ENCODE measurements around the gene DERL3.
A peak's percentile ranks its signal among the peaks of the same experiment; 100 is the strongest.
"Not testable (repeated sequence)": the region's sequence is repeated elsewhere in the genome, so short reads cannot be mapped to it uniquely, and the experiment has no call there.

Gene DERL3

DNA sequence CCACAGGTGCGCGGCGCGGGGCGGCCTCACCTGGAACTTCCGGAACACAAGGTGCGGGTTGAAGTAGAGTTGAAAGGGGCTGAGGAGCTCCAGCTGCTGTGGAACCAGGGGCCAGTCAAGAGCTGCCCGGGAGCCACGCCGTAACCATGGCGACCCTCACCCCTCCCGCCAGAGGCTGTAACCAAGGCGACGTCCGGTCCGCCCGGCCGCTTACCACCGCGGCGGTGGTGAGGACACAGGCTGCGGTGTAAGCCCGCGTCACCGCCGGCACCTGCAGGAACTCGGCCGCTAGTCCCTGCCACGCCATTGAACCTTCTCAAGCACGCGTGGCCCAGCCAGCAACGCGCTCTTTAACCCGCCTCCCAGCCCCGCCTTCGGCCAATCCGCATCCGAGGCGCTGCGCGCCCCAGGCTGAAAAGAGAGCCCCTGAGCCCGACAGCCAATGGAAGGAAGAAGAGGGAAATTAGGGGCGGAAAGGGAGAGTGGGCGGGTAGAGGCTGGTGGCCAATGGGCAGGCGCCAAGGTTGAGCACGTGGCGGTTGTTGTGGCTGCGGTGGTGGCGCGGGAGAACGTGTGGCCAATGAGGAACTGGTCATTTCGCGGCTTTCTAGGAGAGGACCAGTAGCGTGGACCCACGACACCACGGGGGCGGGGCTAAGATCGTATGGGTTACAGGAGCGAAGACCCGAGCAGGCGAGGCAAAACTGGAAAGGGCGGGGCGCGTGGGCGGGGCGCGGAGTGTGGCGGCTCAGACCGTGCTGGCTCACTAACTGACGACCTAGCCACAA lies at the start of gene DERL3:
Gene DERL3, minus strand, starts transcription at position 326 of the 788 bp plus-strand sequence. Its CDS starts 19 bp downstream, at position 307.
- peak; percentile 100 for DNase-seq

GRCh38 chr22:23884140-23884539 lies 45.3 kb upstream of the DERL3 start:
- DNase-seq = no peak

- DNase-seq = no peak
Measured at GRCh38 chr22:23883658-23884057, 44.9 kb upstream of the DERL3 start.

DNA sequence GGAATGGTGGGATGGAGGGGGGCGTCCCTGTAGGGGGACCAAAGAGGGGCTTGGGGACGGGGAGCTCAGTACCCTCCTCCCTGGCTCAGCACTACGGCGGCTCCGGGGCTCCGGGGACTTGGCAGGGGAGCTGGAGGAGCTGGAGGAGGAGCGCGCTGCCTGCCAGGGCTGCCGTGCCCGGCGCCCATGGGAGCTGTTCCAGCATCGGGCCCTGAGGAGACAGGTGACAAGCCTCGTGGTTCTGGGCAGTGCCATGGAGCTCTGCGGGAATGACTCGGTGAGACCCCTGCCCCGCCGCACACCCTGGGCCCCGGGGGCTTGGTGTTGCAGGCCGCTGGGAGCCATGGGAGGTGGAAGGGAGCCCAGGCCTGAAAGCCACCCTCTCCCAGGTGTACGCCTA lies 43.6 kb upstream of the DERL3 start:
- DNase-seq = no peak

- no peak for DNase-seq
Measured at GRCh38 chr22:23878219-23878618, 39.4 kb upstream of the DERL3 start.

- no peak for DNase-seq
Measured at GRCh38 chr22:23877566-23877965, 38.8 kb upstream of the DERL3 start.

- DNase-seq = no peak
Measured at GRCh38 chr22:23875801-23876200, 37.0 kb upstream of the DERL3 start.

DNA sequence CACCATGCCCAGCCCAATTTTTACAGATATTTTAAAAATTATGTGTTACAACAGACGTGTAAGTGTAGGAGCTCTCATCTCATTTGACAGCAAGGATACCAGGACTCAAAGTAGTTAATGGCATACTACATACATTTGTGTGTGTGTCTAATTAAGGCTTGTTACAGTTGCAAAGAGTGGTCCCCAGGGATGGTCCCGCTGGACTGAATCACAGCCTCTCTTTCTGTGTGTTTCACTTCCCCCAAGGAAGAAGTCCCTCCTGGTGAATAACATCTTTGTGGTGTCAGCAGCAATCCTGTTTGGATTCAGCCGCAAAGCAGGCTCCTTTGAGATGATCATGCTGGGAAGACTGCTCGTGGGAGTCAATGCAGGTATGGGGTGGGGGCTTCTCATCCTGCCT lies 36.1 kb upstream of the DERL3 start:
- no peak for DNase-seq

DNA sequence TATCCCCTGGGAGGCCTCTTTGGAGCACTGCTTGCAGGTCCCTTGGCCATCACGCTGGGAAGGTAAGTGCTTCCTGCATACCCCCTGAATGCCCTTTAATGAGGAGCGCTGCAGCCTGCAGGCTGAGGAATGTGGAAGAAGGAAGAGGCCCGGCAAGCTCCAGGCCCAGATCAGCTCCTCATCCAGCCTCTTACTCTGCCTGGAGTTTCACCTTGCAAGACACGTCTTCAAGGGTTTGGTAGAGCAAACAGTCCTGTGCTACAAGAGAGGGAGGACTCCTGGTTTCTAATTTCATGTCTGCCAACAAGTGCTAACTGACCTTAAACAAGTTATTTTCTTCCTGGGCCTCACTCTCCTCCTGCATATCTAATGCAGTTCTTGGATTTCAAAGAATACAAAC lies 29.8 kb upstream of the DERL3 start:
- DNase-seq = no peak

- DNase-seq = not testable (repeated sequence)
Measured at GRCh38 chr22:23864499-23865154, 25.8 kb upstream of the DERL3 start.

- peak; percentile 66 for DNase-seq
Measured at GRCh38 chr22:23862103-23862502, 23.3 kb upstream of the DERL3 start.

- not testable (repeated sequence) for DNase-seq
Measured at GRCh38 chr22:23860187-23860586, 21.4 kb upstream of the DERL3 start.

DNA sequence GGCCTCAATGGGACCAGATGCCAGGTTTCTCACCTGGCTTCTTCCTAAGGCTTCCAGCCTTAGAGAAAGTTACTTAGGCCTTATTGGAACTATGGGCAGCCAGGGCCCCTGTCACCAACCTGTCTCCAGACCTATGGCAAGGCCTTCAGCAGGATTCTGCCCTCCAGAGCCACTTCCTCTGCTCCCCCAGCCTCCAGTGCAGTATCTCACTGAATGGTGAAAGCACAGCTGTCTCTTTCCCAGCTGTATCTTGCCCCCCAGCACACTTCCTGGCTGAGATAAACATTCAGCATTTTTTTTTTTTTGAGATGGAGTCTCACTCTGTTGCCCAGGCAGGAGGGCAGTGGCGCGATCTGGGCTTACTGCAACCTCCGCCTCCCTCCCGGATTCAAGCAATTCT lies 20.4 kb upstream of the DERL3 start:
- no peak for DNase-seq

- no peak for DNase-seq
Measured at GRCh38 chr22:23858484-23858815, 19.6 kb upstream of the DERL3 start.

DNA sequence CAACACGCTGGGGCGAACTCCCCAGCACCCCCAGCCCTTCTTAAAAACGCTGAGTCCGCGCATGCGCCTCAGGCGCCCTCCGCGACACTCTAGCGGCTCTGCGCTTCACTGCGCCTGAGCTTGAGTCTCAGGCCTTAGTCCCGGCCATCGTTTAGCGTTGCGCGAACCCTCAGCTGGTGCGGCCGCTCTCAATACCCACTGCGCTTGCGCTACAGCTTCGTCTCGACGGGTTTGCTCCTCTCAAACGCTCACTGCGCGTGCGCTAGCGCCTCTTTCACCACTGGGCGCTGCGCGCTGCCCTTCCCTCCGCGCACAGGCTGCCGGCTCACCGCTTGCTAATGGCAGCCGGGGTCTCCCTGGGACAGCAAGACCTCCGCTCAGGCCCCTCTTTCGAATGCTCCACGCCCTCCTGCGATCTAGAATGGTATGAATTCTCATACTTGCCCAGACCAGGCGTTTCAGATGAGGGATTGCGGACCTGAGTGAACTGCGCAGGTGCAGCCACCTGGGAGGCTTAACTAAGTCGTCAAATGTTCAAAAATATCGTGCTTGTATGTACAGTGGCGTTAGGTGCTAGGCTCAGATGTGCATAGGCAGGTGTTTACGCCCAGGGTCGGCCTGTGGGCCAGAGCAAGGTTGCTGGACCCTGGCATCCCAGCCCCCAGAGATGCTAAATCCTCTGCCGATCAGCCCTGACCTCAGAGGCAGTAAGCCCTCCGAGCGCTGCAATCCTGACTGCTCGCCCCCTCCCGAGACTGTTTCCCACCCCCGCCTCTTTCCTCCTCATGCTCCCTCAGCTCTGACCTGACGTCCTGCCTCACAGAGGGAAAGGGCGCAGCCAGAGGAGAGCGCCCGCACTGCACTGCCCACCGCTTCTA lies 19.0 kb upstream of the DERL3 start, which contains the start of gene SLC2A11:
Gene SLC2A11, plus strand, starts transcription at position 270 of the 878 bp plus-strand sequence. Its CDS starts 125 bp downstream, at position 395.
- peak; percentile 99 for DNase-seq

DNA sequence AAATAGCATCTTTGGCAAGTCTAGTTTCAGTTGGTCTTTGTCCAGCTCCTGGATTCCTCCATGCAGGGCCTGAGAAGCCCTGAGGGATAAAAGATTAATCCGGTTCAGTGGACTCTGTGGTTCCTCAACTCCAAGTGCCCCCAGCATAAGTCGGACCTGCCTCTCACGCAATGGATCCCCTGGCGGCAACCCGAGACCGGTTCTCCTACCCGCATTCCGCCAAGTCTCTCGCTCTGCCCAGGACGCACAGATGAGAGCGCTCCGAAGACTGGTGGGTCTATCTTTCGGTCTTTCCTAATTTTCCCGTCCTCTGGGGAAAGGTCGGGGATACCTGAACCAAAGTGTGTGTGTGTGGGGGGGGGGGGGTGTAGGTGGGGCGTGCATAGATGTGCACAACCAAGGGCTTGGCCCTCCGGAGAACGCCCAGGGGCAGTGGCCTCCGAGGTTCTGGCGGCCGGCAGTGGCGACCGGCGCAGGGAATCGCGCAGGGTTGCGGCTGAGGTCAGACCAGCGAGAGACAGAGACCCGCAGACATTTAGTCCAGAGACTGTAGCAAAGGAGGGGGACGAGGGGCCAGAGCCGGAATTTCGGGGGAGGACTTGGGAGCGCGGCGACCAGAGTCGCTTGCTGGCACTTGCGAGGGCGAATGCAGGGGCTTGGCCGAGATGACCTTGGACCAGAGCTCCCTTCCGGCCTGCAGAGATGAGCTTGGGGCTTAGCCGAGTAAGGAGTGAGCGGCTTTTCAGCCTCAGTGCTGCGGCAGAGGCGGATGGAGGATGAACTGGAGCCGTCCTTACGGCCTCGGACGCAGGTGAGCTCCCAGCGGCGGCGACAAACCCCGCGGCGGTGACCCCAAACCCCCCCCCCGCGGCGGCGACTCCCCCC lies 18.2 kb upstream of the DERL3 start:
- peak; percentile 42 for DNase-seq

DNA sequence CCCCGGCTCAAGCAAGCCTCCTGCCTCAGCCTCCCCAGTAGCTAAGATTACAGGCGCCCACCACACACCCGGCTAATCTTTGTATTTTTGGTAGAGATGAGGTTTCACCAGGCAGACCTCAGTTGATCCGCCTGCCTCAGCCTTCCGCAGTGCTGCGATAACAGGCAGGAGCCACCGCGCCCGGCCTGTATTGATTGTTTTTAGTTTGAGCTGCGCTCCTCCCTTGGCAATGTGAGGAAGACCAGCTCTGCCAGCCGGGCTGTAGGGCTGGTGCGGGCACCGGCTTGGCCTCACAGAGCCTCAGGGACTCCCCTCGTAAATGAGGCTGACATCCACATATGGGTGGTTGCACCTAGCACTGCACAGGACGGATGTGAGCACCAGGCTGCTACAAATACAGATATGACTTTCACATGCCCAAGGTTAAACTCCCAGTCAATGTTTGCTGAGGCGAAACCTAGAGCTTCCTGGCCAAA lies 11.4 kb upstream of the DERL3 start:
- DNase-seq = no peak

DNA sequence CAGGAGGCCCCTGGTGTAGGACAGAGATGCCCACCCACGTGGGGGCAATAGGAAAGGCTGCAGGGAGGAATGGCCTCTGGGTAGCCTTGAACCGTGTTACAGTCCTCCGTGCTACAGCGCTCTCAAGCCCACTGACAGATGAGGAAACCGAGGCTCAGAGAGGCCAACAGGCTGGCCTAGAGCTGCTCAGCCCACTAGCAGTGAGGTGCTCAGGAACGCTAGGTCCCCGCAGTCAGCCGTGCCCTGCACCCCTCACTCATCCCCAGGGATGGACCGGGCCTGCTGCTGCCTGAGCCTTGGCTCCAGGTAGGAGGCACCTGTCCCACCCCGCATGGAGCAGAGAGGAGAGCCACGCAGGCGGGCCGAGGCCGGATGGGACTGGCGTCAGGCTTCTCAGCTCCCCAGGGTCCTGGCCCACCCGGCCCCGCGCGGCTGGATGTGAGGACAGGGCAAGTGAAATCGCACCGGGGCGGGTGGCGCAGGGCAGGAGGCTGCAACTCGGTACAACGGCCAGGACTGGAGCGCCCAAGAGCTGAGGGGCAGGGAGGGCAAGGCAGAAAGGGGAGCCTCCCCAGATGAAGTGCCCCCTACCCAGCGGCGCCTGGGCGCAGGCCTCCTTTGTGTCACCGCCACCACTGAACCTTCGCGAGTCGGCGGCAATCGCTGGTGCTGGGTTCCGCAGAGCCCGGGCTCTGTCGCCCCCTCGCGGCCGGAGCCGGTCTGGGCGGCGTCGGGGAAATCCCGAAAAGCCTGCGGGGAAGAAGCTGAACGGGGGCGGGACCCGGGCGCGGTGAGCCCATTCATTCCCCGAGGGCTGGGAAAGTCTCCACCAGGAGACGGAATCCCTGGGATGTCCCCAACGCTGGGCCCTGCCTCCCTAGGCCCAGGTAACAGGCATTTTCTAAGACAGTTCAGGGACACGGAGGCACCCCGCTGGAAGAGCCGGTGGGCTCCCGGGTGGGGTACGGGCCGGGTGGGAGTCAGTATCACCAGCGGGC lies 10.5 kb upstream of the DERL3 start:
- peak; percentile 65 for DNase-seq

DNA sequence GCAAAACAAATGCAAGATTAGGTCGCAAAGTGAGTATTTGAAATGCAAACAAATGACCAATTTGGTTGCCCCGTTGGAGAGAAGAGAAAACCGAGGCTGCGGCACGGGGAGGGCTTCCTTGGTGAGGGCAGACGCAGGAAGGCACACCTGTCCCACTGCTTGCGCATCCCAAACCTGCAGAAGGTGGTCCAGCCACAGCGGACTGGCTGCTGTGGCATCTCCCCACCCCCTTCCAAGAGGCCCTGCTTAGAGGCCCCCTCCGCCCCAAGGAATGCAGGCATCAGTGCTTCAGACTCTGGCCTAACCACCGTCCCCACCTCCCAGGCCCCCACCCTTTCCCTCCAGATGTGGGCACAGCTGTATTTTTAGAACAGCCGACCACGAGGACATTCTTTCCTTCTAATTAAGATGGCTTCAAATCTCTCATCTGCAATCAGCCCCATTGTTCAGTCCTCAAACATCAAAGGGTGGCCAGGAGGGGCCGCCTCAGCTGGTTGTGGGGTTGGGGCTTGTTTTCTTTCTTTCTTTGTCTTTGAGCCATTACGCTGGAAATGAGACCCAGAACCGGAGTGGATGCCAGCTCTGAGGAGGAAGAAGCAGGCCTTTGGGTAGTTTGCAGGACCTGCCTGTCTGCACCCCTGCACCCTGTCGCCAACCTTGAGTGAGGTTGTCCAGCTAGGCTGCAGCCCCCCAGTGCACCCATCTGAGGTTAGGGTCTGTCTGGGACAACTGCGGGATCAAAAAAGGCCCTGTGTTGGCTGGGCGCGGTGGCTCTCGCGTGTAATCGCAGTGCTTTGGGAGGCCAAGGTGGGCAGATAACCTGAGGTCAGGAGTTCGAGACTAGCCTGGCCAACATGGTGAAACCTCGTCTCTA lies 9.4 kb upstream of the DERL3 start:
- DNase-seq = no peak

Data from hematopoietic multipotent progenitor cell treated with erythropoietin and hydrocortisone succinate and interleukin-3 and kit ligand, for 8 days (in vitro differentiated cells).